Endometrium (tissue), 2 donors: ENCODE results near the gene CDC14B.

Experiments used
- FAIRE-seq: peaks from 2 replicates; lab custom pipeline; 2012; peaks lifted over from hg19 to GRCh38; lab: Jason Lieb, UNC
- donor health status: control.
- donor health status: control.

The CDC14B gene

GRCh38 chr9:96483733-96484390 is 135.8 kb downstream of the CDC14B start:
- FAIRE-seq = no peak

- FAIRE-seq = no peak
Measured at GRCh38 chr9:96483197-96483596, 136.4 kb downstream of the CDC14B start.

GRCh38 chr9:96482476-96482875 is 137.2 kb downstream of the CDC14B start:
- no peak for FAIRE-seq

GRCh38 chr9:96480736-96481135 is 138.9 kb downstream of the CDC14B start:
- FAIRE-seq = no peak

GRCh38 chr9:96478829-96479371 is 140.7 kb downstream of the CDC14B start:
- no peak for FAIRE-seq

- no peak for FAIRE-seq
Measured at GRCh38 chr9:96476591-96476990, 143.1 kb downstream of the CDC14B start.

- no peak for FAIRE-seq
Measured at GRCh38 chr9:96476013-96476412, 143.6 kb downstream of the CDC14B start.

- FAIRE-seq = no peak
Measured at GRCh38 chr9:96467784-96468183, 151.9 kb downstream of the CDC14B start.

GRCh38 chr9:96464426-96464825 is 155.2 kb downstream of the CDC14B start:
- no peak for FAIRE-seq

- FAIRE-seq = no peak
Measured at GRCh38 chr9:96462541-96462940, 157.1 kb downstream of the CDC14B start.

- no peak for FAIRE-seq
Measured at GRCh38 chr9:96461336-96461735, 158.3 kb downstream of the CDC14B start.

GRCh38 chr9:96460882-96461281 is 158.8 kb downstream of the CDC14B start:
- no peak for FAIRE-seq

GRCh38 chr9:96460470-96460869 is 159.2 kb downstream of the CDC14B start:
- peak; percentile 71 for FAIRE-seq

GRCh38 chr9:96459268-96460007 is 160.2 kb downstream of the CDC14B start:
- FAIRE-seq = no peak

GRCh38 chr9:96458226-96458625 is 161.4 kb downstream of the CDC14B start:
- FAIRE-seq = no peak

- no peak for FAIRE-seq
Measured at GRCh38 chr9:96457266-96457665, 162.4 kb downstream of the CDC14B start.

GRCh38 chr9:96453625-96454024 is 166.0 kb downstream of the CDC14B start:
- FAIRE-seq = no peak

- no peak for FAIRE-seq
Measured at GRCh38 chr9:96450613-96451528, 168.8 kb downstream of the CDC14B start.
